Left forelimb (tissue), 1 donor: ENCODE results near the gene RND3.

Experiments
- DNase-seq: peaks from one replicate; pipeline ENCODE4 v3.0.0-alpha.2; 2018; ENCODE audit warnings: low spot score

Gene RND3

DNA sequence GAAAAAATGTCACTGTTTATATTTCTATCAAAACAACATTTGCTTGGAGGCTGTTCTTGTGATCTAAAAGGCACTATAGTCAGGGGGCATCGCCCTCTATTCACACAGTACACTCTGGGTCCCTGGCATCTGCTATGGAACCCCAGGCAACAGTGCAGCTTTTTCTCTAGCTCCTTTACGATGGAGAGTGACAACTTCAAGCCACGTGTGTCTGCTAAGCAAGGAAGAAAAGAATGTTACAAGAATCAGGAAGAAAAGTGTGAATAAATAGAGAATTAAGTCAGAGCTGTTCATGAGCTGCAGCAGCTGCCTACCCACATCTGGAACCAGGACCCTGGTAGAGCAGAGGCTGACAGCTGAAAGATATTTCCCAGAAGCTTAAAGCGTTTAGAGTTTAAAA, 11.2 kb downstream of the RND3 start:
- DNase-seq, result no peak

DNA sequence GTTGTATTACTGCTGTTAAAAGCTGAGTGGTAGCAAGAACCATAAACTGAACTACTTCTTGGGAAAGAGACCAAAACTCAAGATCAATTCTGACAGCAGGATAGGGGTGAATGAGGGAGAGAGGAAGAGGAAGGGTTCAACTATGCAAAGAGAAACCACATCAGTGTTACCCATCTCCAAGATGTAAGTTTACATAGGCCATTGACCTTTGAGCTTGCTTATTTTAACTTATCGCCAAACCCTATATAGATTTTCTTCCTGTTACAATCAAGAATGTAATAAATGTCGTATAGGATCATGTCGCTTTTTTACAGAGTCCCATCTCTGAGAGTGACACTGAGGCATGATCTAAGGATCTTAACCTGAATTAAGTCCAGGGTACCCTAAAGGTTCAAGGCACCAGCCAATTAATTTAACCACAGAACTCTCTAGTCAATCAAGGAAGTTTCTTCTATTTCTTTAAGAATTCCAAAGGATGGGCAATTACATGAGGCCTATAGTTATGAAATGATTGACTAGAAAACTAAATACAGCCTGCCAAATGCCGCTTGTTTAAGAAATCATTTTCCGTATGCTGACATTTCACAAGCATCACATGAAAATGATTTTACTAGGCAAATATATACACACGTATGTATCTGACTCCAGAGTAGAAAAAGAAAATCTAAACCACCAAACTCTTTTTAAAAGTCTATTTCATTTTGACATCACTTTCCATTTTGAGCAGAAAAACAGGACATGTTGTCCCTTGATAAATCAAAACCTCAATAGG, 11.8 kb downstream of the RND3 start:
- DNase-seq, result no peak

DNA sequence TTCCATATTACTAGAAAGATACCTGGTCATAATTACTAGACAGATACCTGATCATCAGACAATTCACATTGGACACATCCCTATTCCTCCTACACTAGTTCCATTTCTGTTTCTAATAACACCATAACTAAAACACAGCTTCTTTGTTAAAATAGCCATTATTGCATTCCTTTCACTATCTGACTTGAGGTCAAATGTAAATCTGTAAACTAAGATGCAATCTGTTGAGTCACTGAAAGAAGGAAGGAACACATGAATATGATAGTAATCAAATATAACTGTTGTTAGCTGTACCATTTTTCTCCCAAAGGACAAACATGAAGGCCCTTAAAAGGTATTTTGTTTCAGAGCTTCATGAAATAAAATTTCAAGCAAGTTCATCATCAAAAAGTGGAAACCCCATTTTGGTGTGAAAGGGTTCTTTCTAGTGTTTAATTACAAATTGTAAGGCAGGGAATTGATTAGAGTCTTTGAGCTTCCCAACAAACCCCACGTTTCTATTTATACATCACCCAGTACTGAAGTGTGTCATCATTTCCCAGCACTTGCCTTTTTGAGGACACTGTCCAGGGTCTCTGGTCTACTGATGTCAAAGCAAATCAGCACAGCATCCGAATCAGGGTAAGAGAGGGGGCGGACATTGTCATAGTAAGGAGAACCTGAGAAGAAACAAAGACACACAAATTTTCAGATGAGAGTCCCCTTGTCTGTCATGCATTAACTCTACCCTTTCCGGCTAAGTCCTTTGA, 13.0 kb downstream of the RND3 start:
- no peak for DNase-seq

DNA sequence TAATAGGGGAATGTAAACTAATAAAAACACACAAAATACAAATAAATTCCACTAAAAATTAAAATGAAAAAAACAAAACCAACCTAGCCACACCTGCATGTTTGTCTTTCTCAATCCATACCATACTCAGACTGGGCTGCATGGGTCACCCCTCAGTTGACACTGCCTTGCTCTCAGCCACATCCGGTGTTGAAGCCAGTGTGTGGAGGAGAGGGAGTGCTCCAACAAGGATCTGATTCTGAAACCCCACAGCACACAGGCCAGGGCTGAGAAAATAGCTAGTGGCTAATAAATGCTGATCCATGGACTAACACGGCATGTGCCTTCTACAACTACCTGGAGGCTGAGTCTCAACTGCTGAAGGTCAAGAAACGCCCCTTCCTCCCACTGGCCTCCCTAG, 13.7 kb downstream of the RND3 start:
- no peak for DNase-seq

DNA sequence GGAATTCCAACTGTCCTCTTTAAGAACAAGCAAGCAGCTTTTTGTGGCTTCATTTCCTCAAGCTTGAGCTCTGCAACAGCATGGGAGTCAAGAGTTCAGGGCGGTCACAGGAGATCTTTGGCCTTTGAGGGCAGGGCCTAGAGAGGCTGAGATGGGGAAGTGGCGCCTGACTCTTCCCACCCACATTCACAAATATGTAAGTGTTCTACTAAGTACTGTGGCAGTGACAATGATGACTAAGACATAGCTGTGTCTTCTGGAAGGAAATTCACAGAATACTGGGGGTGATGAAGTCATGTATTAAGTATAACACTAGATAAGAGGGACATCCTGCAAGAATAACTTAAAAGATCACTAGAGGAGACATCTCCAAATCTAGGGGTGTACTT, 15.0 kb downstream of the RND3 start:
- no peak for DNase-seq

DNA sequence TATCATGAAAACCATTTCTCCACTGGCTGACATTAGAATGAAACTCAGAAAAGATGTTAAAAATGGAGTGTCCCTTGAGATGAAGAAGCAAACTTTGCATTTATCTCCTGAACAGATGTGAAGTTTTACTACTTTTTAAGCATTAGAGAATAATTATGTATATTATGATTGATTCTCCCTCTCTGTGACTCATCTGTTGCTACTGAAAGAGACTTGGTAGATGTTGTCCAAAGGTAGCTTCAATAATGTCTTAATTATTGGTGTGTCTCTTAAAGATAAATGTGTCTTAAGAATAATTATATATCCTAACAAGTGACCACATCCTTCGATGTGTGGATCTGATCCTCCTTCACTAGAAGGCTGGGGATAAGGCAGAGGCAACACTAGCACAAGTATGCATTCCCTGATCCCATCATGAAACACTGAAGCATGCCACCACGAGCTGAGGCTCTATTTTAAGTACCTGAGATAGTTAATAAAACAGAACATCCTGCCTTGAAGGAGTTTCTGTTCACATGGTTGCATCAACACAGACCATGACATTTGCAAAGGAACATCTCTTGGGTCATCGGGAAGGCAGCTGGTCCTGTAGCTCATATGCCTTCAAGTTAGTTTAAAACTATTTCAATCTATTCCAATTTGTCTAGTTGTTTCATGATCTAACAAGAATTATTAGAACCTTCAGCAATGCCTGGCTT, 15.5 kb downstream of the RND3 start:
- no peak for DNase-seq

GRCh38 chr2:150470435-150470834, 17.0 kb downstream of the RND3 start:
- DNase-seq, result no peak

DNA sequence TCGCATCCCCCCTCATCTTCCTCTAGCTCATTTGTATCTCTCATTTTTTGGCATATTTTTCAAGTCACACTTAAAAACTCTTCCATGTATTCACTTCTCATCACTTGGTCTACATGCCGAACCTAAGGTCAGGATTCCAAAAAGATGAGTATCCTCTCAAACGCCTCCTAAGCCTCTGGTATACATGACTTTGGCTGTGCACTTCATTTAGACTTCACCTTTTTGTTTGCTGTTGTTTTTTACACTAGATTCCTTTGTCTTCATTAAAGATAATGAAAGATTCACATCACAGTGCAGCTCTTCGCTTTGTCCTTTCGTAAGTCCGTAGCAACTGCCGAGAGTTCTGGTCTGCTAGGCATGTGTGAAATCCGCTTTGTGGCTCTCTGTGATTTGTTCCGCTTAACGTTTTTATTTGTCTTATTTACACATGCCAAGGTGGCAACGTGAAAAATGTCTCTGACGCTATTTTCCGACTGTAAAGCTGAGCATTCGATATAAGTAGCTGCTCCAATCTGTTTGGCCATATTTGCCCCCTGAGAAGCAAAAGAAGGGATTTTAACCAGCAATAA, 17.7 kb downstream of the RND3 start:
- no peak for DNase-seq

- no peak for DNase-seq
Measured at GRCh38 chr2:150468350-150468960, 19.0 kb downstream of the RND3 start.

DNA sequence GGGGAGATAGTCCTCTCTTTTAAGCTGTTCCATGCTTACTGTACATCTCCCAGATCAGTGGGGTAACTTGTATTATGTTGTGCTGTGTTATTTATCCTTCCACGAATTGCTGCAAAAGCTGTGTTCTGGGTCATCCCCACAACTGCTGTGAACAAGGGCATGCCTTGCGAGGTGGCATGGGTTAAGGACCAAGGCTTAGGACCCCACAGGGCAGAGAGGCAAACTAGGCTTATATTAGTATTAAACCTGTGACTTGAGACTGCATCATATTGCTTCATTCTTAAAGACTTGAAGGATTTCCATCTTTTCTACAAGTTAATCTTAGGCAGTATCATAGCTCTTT, 19.9 kb downstream of the RND3 start:
- DNase-seq, result no peak

- no peak for DNase-seq
Measured at GRCh38 chr2:150466741-150467620, 20.5 kb downstream of the RND3 start.

- no peak for DNase-seq
Measured at GRCh38 chr2:150465703-150466569, 21.5 kb downstream of the RND3 start.

DNA sequence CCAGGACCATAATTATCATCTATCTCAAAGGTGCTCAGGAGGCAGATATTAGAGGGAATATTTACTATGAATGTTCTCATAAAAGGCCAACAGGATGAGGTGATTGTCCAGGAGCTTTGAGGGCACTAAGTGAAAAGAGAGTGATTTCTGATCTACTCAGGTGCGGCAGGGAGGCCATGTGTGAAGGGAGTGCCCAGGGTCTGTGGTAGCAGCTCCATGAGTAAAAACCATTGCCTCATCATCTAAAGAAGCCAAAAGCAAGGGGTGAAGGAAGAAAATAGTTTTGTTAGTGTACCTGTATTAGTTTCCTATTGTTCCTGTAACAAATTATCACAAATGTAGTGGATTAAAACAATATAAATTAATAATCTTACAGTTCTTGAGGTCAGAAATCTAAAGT, 22.5 kb downstream of the RND3 start:
- DNase-seq, result no peak

- DNase-seq, result no peak
Measured at GRCh38 chr2:150464270-150464669, 23.2 kb downstream of the RND3 start.

DNA sequence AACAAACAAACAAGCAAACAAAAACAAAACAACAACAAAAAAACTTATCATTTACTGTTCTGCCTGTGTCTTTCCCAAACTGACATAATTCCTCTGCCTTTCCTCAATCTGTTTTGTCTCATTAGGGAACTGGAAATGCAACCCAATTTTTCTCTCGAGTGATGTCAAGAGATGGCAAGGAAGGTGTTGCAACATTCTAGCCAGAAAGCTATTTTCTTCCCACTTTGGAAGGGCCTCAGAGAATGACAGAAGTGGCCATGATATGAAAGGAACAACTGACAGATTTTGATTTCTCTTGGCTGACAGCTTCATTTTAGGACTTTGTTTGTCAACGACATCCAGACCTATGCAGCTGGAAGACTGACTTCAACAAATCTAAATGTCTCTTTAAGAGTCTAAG, 24.7 kb downstream of the RND3 start:
- DNase-seq, result no peak

DNA sequence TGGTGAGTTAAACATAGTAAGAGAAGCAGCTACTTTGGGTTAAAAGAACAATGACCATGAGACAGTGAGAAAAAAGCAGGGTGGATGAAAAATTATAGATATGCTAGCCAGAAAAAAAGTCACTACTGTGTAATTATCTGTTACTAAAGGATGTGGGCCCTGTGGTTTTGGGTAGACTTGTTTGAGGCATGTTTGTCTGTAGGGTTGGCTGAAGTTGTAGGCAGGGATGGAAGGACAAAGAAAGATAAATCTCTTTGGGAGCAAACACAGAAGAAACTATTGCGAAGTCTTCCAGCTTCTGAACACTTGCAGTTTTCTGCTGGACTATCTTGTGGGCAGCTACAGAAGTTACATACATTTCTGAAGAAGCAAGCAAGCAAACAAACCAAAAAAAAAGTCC, 28.2 kb downstream of the RND3 start:
- DNase-seq, result no peak

- DNase-seq, result no peak
Measured at GRCh38 chr2:150450765-150451164, 36.7 kb downstream of the RND3 start.

DNA sequence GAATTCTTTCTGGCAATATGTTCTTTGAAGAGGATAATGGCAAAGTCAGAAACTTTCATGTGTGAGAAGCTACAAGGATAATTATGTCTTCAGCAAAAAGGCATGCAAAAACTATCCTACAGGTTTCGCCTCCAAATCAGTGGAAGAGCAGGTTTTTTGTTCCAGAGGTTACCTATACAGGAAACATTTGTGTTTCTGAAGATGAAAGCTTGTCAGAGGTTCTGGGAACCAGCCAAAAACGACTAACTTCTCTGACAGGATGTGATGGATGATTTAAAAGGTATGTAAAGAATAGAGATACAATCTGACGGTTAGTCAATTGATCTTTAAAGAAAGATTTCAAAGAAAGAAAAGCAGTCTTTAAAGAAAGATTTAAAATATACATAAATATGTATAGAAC, 37.6 kb downstream of the RND3 start:
- DNase-seq, result no peak

DNA sequence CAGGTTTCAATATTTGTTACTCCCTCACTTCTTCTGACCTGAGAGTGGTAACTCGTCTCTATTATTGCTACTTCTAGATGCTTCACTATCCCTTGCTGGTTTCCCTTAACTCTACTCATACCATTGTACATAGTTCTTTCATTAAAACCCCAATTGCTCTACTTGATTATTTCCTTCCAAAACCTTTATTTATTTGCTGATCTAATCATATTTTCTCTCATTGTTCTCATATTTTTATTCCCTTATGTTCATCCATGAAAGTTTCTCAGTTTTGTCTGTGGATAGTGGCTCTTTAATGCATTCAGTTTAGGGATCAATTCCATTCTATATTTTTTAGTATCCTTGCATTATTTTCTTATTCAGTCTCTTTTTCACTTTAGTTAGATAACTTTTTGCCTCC, 42.1 kb downstream of the RND3 start:
- no peak for DNase-seq

- no peak for DNase-seq
Measured at GRCh38 chr2:150442484-150442883, 45.0 kb downstream of the RND3 start.
